K562 (cell line): Measurements from ENCODE around the gene FAM53A. TPM values are rescaled to one million over a fixed set of nuclear protein-coding genes. Genes with fewer than 3 reads are reported as not detected.

ENCODE experiments used
- ATAC-seq: fragments of 200-7000 bp; cut with Tn5 transposase; 3 replicates; pipeline ENCODE4 v1.9.1; 2020; ENCODE audit warnings: moderate library complexity
- BruUV-seq: library from RNA; stranded (reverse); fragments of 400-500 nt; replicated peaks from 2 replicates; lab custom pipeline; 2021; lab: Mats Ljungman, UMichigan
- CTCF ChIA-PET: fragments of 300-600 bp; formaldehyde crosslinking; extraction: SDS; loops from one replicate; lab custom pipeline; 2021; ENCODE audit warnings: low intra/inter-chr PET ratio; lab: Yijun Ruan, JAX
- POLR2A ChIA-PET: fragments of 300-600, 350-650 bp; sonication (Branson Sonifier 250); formaldehyde crosslinking; extraction: SDS; loops from one replicate; lab custom pipeline; 2021; ENCODE audit warnings: antibody characterized with exemption, inconsistent platforms; lab: Yijun Ruan, JAX
- DNase-seq, 4 experiments: peaks; one replicate each; pipeline versions ENCODE4 v3.0.0 to v3.0.0-alpha.2; 2011 to 2018; ENCODE audit warnings: low spot score in 3 of 4, mixed read lengths in 3 of 4; ENCODE audit errors: extremely low read depth in 1 of 4
- FAIRE-seq: peaks from 2 replicates; lab custom pipeline; 2011; peaks lifted over from hg19 to GRCh38; lab: Jason Lieb, UNC
- H2AFZ ChIP-seq: 2 replicates; pipeline ENCODE4 v1.6.0; 2011; ENCODE audit warnings: low read depth, low read length, control low read depth, inconsistent platforms
- H3K27ac ChIP-seq: fragments of 200-600 bp; 3 replicates; pipeline ENCODE4 v1.8.0; 2011; ENCODE audit warnings: low read depth, mild to moderate bottlenecking, control low read depth, inconsistent platforms, low read length, moderate library complexity, mixed read lengths; ENCODE audit errors: extremely low read depth
- H3K27me3 ChIP-seq, 2 experiments: fragments of 300-600 bp in 1 of 2; 2 replicates in 1 of 2; 3 replicates in 1 of 2; pipeline versions ENCODE4 v1.6.0 to v1.8.0; 2011; ENCODE audit warnings: inconsistent platforms in 2 of 2, low read length in 2 of 2, mild to moderate bottlenecking in 1 of 2, mixed read lengths in 1 of 2, moderate library complexity in 1 of 2; ENCODE audit not compliant: control insufficient read depth in 2 of 2, insufficient read depth in 2 of 2
- H3K36me3 ChIP-seq: fragments of 300-600 bp; 3 replicates; pipeline ENCODE4 v1.8.0; 2011; ENCODE audit warnings: mild to moderate bottlenecking, low read length, inconsistent platforms; ENCODE audit not compliant: control insufficient read depth, insufficient read depth
- H3K4me1 ChIP-seq, 2 experiments: fragments of 200-600 bp in 1 of 2; replicated peaks in 1 of 2; 2 replicates in 1 of 2; 3 replicates in 1 of 2; pipeline versions ENCODE4 v1.5.1 to v1.8.0; 2011; ENCODE audit warnings: inconsistent platforms in 2 of 2, low read length in 2 of 2, mild to moderate bottlenecking in 1 of 2, mixed read lengths in 1 of 2, moderate library complexity in 1 of 2; ENCODE audit not compliant: control insufficient read depth in 2 of 2, insufficient read depth in 2 of 2
- H3K4me2 ChIP-seq: 2 replicates; pipeline ENCODE4 v1.6.1; 2011; ENCODE audit warnings: low read length, control low read depth, inconsistent platforms, mixed read lengths; ENCODE audit not compliant: insufficient read depth
- H3K4me3 ChIP-seq: fragments of 200-600 bp; sonication (generic), shearing (Covaris generic); 2 replicates; pipeline ENCODE4 v1.5.1; 2016; ENCODE audit warnings: control low read depth, inconsistent platforms
- H3K79me2 ChIP-seq: fragments of 200-600 bp; 3 replicates; pipeline ENCODE4 v1.8.0; 2011; ENCODE audit warnings: low read length, inconsistent platforms; ENCODE audit not compliant: control insufficient read depth, insufficient read depth
- H3K9ac ChIP-seq, 2 experiments: 2 replicates each; pipeline versions ENCODE4 v1.6.0 to v1.6.1; 2011; ENCODE audit warnings: low read depth in 2 of 2, low read length in 2 of 2, control low read depth in 1 of 2, inconsistent platforms in 1 of 2, mild to moderate bottlenecking in 1 of 2, mixed read lengths in 1 of 2; ENCODE audit not compliant: insufficient read depth in 1 of 2
- H3K9me1 ChIP-seq: one replicate; pipeline ENCODE4 v1.6.0; 2011; ENCODE audit warnings: inconsistent platforms, mild to moderate bottlenecking, low read length, moderate library complexity; ENCODE audit not compliant: control insufficient read depth, insufficient read depth
- H3K9me3 ChIP-seq: replicated peaks from 2 replicates; pipeline ENCODE4 v1.5.1; 2011; ENCODE audit warnings: low read depth, low read length, inconsistent platforms; ENCODE audit not compliant: control insufficient read depth, insufficient read depth
- H4K20me1 ChIP-seq: replicated peaks from 2 replicates; pipeline ENCODE4 v1.6.1; 2011; ENCODE audit warnings: low read length, inconsistent platforms, mixed read lengths; ENCODE audit not compliant: control insufficient read depth, insufficient read depth
- GTF2B ChIP-seq: IDR thresholded peaks from 2 replicates; pipeline ENCODE4 v1.6.1; 2011; ENCODE audit not compliant: insufficient read length; ENCODE audit errors: extremely low read depth
- HMGN3 ChIP-seq: IDR thresholded peaks from 2 replicates; pipeline ENCODE4 v1.6.1; 2011; ENCODE audit warnings: borderline replicate concordance, low read depth, mild to moderate bottlenecking, mixed read lengths, low read length; ENCODE audit not compliant: insufficient read length; ENCODE audit errors: extremely low read depth
- SMARCA4 ChIP-seq: fragments of 450-650 bp; IDR thresholded peaks from 2 replicates; pipeline ENCODE4 v1.6.1; 2016
- ZFPM2 ChIP-seq: fragments of 250-450 bp; sonication (Bioruptor Pico); IDR thresholded peaks from 2 replicates; pipeline ENCODE4 v1.5.1; 2022; ENCODE audit warnings: mild to moderate bottlenecking
- ZNF384 ChIP-seq: IDR thresholded peaks from 2 replicates; pipeline ENCODE4 v1.6.1; 2012; ENCODE audit warnings: low read depth, low read length, improper control_type of control experiment
- WGBS: fragments of 100-300 bp; shearing (Covaris generic); methylation state at CpG from one replicate; pipeline ENCODE4 v1.1.6; 2016; ENCODE audit warnings: low coverage, mixed read lengths; ENCODE audit not compliant: insufficient coverage; ENCODE audit errors: missing lambda C conversion rate; 5-methylcytosine and 5-hydroxymethylcytosine counted together
- in situ Hi-C: fragments of 300-500 bp; cut with MboI; formaldehyde crosslinking; loops from 4 replicates; pipeline ENCODE4 v1.15.0; 2018; ENCODE audit warnings: inconsistent platforms, mixed read lengths
- intact Hi-C: fragments of 100-400 bp; cut with micrococcal nuclease; formaldehyde crosslinking; loops from 2 replicates; pipeline ENCODE4 v1.14.2; 2022
- polyA plus RNA-seq, 8 experiments: library from polyadenylated mRNA; depleted of rRNA in 4 of 8; stranded (reverse) in 5 of 8; unstranded in 3 of 8; fragments of >200 nt; fragmentation: Nextera tagmentation in 2 of 8; fragmentation: Illumina TruSeq in 1 of 8; extraction: Ambion mirVana in 2 of 8; extraction: Trizol in 1 of 8; gene quantifications; 2 replicates each; pipeline versions ENCODE4 v1.2.1 to v1.2.3, GENCODE V29; 2011 to 2014; ENCODE audit warnings: inconsistent platforms in 1 of 8, missing spikeins in 1 of 8
- total RNA-seq, 7 experiments: library from RNA; depleted of rRNA in 6 of 7; stranded (reverse); fragments of >200 nt in 6 of 7; fragmentation: Illumina TruSeq in 2 of 7; extraction: Trizol in 2 of 7; gene quantifications; 2 replicates each; pipeline versions ENCODE4 v1.2.1 to v1.2.3, GENCODE V29; 2011 to 2021; ENCODE audit warnings: low replicate concordance in 1 of 7
- TF ChIP-seq, protein P1 (sequence below), 3 experiments: fragments of 200-800 bp in 1 of 3; sonication (Bioruptor generic) in 1 of 3; sonication (generic) in 1 of 3; formaldehyde crosslinking in 1 of 3; IDR thresholded peaks; 2 replicates each; pipeline versions ENCODE4 v1.6.1 to v1.8.0; 2016 to 2022; ENCODE audit warnings: mild to moderate bottlenecking in 2 of 3, missing compliant biosample characterization in 2 of 3, missing genetic modification characterization in 2 of 3, missing genetic modification reagents in 1 of 3

Gene FAM53A
- total and polyA plus RNA-seq, 9 of the 15 experiments (the other 6 are each of a cell fraction or from before 2014, with no cell fraction given): 0.53 to 2.7 (median 1.4) TPM; not detected in 2

- DNase-seq (no peak), FAIRE-seq (no peak), ATAC-seq (no peak)
- no peaks in the 10 kb centered on the region; the same call in 1 of the 2 replicates for H3K9me3 ChIP-seq
- intact Hi-C loops (no loop called here), in situ Hi-C loops (loop anchor here (10.0 kb wide), 1 partner anchor 489 kb away; no protein-coding TSS in a partner anchor)
- ChIA-PET CTCF (no interaction called here), POLR2A (no interaction called here)
- no peak overlapping the region for H3K27ac ChIP-seq
- no peaks in the 10 kb centered on the region for H3K9me1 ChIP-seq
- H3K4me3 ChIP-seq: no peak overlapping the region
- 39% methylated on average over 16 of the region's 21 CpGs for WGBS
- H3K27me3 ChIP-seq: peaks cover 25 to 39% of the 10 kb centered on the region in 2 experiments
- no peaks in the 10 kb centered on the region for H3K36me3 ChIP-seq
- H2AFZ ChIP-seq: no peak overlapping the region
- no peak overlapping the region for H3K9ac ChIP-seq
- H3K79me2 ChIP-seq: no peaks in the 10 kb centered on the region
- peaks cover 0 to 28% of the 10 kb centered on the region in 2 experiments; a peak in 3 of 5 replicates for H3K4me1 ChIP-seq
- BruUV-seq: no TSS peak
- H3K4me2 ChIP-seq: no peak overlapping the region
- TF ChIP-seq HMGN3: no peak
- TF ChIP-seq, protein P1, sequence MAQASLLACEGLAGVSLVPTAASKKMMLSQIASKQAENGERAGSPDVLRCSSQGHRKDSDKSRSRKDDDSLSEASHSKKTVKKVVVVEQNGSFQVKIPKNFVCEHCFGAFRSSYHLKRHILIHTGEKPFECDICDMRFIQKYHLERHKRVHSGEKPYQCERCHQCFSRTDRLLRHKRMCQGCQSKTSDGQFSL (CRISPR knock-in tag; IDR thresholded peaks at IDR 0.05): no peak
- TF ChIP-seq, protein P1 (tag; IDR thresholded peaks at IDR 0.05): no peak
- TF ChIP-seq ZFPM2 (CRISPR knock-in tag): no peak
- no peak for TF ChIP-seq ZNF384
- TF ChIP-seq SMARCA4: no peak
- no peak for TF ChIP-seq GTF2B
- H4K20me1 ChIP-seq: 0 out of 2 replicates have a peak, but pooled peaks cover 6% of the 10 kb centered on the region
Observed at GRCh38 chr4:1623821-1624518, 60.1 kb downstream of the FAM53A start.
